Measurements from ENCODE around the gene FGF14. TPM values are rescaled to one million over a fixed set of nuclear protein-coding genes. Genes with fewer than 3 reads are reported as not detected.

The FGF14 gene
- total RNA-seq, 1 experiment from 2014 or later, result 0.22 TPM

DNA sequence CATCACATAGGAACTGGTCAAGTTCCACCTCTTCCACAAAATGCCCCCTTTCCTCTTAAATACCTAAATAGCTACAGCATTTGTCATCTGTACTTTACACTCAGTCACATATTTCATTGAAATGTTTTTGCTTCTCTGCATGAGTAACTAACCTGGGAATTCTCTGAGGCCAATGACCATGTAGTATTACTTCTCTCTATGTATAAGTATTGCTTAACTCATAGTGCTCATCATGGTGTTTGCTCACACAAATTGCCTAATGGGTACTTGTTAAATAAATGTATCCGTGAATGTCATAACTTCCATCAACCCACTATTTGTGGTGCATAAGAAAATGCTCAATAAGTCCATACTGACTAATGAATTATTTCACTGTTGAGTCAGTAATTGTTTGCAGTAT is 115.5 kb downstream of the FGF14 start:
- TF ChIP-seq, protein P1, sequence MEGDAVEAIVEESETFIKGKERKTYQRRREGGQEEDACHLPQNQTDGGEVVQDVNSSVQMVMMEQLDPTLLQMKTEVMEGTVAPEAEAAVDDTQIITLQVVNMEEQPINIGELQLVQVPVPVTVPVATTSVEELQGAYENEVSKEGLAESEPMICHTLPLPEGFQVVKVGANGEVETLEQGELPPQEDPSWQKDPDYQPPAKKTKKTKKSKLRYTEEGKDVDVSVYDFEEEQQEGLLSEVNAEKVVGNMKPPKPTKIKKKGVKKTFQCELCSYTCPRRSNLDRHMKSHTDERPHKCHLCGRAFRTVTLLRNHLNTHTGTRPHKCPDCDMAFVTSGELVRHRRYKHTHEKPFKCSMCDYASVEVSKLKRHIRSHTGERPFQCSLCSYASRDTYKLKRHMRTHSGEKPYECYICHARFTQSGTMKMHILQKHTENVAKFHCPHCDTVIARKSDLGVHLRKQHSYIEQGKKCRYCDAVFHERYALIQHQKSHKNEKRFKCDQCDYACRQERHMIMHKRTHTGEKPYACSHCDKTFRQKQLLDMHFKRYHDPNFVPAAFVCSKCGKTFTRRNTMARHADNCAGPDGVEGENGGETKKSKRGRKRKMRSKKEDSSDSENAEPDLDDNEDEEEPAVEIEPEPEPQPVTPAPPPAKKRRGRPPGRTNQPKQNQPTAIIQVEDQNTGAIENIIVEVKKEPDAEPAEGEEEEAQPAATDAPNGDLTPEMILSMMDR (conservative IDR thresholded peaks at IDR 0.05), result no peak
- Histone ChIP-seq H2AFZ (ENCODE audit: low read length) (no peak overlapping the region), H4K20me1 (ENCODE audit: control insufficient read depth, insufficient read depth, insufficient read length) (no peaks in the 10 kb centered on the region), H2BK15ac (ENCODE audit: low read depth, low read length) (no peak overlapping the region), H3K18ac (ENCODE audit: insufficient read length, low read depth, low read length) (no peak overlapping the region), H3K9me3 (ENCODE audit: control insufficient read depth, low read depth, low read length) (no peaks in the 10 kb centered on the region), H4K5ac (ENCODE audit: insufficient read length, low read depth, low read length) (no peak overlapping the region), H3K23ac (ENCODE audit: insufficient read length, low read depth, low read length) (no peak overlapping the region), H3K27ac (ENCODE audit: insufficient read length, low read depth, low read length) (no peak overlapping the region), H3K23me2 (ENCODE audit: insufficient read length, low read depth, low read length, poor library complexity, severe bottlenecking) (no peaks in the 10 kb centered on the region), H3K4ac (ENCODE audit: low read depth, low read length) (no peak overlapping the region), H3K4me1 (ENCODE audit: insufficient read depth, low read length) (no peaks in the 10 kb centered on the region; the same call in 1 of the 2 replicates), H3T11ph (ENCODE audit: low read length) (no peak overlapping the region), H3K56ac (ENCODE audit: insufficient read length, low read depth, low read length) (no peak overlapping the region), H2BK5ac (ENCODE audit: insufficient read length, low read length) (no peak overlapping the region), H3K79me2 (ENCODE audit: insufficient read depth, low read length) (no peaks in the 10 kb centered on the region), H4K8ac (replicated peaks; ENCODE audit: insufficient read length, low read depth, low read length) (no peak overlapping the region), H2BK20ac (ENCODE audit: low read depth, low read length, poor library complexity, severe bottlenecking) (no peak overlapping the region), H2BK120ac (ENCODE audit: low read depth, low read length, poor library complexity, severe bottlenecking) (no peak overlapping the region), H3K4me2 (ENCODE audit: insufficient read depth, insufficient read length, low read length) (no peak overlapping the region), H3K14ac (ENCODE audit: insufficient read depth, low read length) (no peak overlapping the region), H2AK5ac (ENCODE audit: insufficient read length, low read length) (no peak overlapping the region), H4K91ac (ENCODE audit: insufficient read length, low read depth, low read length) (no peak overlapping the region), H3K27me3 (ENCODE audit: insufficient read depth, low read length) (no peaks in the 10 kb centered on the region), H3K79me1 (ENCODE audit: insufficient read depth, low read depth, low read length, poor library complexity, severe bottlenecking) (no peaks in the 10 kb centered on the region), H3K9ac (ENCODE audit: extremely low read depth, insufficient read length, low read length) (no peak overlapping the region), H2BK12ac (ENCODE audit: insufficient read length, low read depth, low read length) (no peak overlapping the region)
- Mint-ChIP-seq H3K4me3 (no peak overlapping the region), H3K9me3 (no peaks in the 10 kb centered on the region), H3K27me3 (ENCODE audit: low read depth) (peaks cover 1% of the 10 kb centered on the region), H3K4me1 (no peaks in the 10 kb centered on the region), H3K27ac (no peak overlapping the region), H3K36me3 (ENCODE audit: insufficient read depth in 1 of 3, low read depth in 3 of 3) (no peaks in the 10 kb centered on the region)
- no CpG with 5 or more reads among the region's 1 CpG for WGBS (ENCODE audit: extremely low coverage, insufficient read length, low lambda C conversion rate)
- DNase-seq, result no peak

Measured in H9 (cell line).